ENCODE results near the gene HRH1. TPM values are rescaled to one million over a fixed set of nuclear protein-coding genes. Genes with fewer than 3 reads are reported as not detected.

HRH1 gene
- total RNA-seq, 1 donor from 2014 or later, result 0.31 TPM

DNA sequence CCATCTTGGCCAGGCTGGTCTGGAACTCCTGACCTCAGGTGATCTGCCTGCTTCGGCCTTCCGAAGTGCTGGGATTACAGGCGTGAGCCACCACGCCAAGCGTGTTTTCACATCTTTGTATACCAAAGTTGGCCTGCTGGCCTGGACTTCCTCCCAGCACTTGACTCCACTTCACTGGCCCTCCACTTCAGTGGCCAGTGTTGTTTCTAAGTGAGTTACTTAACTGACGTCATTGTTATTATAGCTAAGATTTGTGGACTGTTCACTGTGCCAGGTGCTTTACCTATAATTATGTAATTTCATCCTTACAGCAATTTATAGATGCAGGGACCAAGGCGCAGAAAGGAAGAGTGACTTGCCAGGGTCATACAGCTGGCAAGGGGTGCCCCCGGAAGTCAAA, 52.0 kb downstream of the HRH1 start:
- Mint-ChIP-seq H3K27me3 (ENCODE audit: low read depth) (peaks cover 6% of the 10 kb centered on the region), H3K9me3 (no peaks in the 10 kb centered on the region), H3K27ac (no peak overlapping the region), H3K4me1 (no peaks in the 10 kb centered on the region), H3K4me3 (no peak overlapping the region), H3K36me3 (no peaks in the 10 kb centered on the region)
- TF ChIP-seq, protein P1, sequence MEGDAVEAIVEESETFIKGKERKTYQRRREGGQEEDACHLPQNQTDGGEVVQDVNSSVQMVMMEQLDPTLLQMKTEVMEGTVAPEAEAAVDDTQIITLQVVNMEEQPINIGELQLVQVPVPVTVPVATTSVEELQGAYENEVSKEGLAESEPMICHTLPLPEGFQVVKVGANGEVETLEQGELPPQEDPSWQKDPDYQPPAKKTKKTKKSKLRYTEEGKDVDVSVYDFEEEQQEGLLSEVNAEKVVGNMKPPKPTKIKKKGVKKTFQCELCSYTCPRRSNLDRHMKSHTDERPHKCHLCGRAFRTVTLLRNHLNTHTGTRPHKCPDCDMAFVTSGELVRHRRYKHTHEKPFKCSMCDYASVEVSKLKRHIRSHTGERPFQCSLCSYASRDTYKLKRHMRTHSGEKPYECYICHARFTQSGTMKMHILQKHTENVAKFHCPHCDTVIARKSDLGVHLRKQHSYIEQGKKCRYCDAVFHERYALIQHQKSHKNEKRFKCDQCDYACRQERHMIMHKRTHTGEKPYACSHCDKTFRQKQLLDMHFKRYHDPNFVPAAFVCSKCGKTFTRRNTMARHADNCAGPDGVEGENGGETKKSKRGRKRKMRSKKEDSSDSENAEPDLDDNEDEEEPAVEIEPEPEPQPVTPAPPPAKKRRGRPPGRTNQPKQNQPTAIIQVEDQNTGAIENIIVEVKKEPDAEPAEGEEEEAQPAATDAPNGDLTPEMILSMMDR (IDR thresholded peaks at IDR 0.05; ENCODE audit: unreplicated experiment), result no peak
- no peak for DNase-seq (ENCODE audit: low spot score in 2 of 2, unreplicated experiment in 2 of 2)

DNA sequence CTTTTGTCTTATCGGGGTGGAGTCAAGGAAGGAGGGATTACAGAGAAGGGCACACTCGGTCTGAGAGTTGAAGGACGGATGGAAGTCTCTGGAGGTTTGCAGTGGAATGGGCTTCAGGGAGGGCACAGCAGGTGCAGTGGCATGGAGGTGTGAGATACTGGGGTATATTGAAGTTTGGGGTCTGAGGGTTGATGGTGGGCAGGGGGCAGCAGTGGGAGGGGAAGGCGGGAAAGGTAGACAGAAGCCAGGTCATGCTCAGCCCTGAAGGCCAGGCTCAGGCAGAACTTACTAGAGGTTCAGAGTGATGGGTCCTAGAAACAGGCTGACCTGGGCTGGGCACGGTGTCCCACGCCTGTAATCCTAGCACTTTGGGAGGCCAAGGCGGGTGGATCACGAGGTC, 52.7 kb downstream of the HRH1 start:
- Mint-ChIP-seq H3K36me3 (no peaks in the 10 kb centered on the region), H3K4me1 (no peaks in the 10 kb centered on the region), H3K9me3 (no peaks in the 10 kb centered on the region), H3K27me3 (ENCODE audit: low read depth) (peaks cover 6% of the 10 kb centered on the region), H3K4me3 (no peak overlapping the region), H3K27ac (no peak overlapping the region)
- no peak for DNase-seq (ENCODE audit: low spot score in 2 of 2, unreplicated experiment in 2 of 2)
- TF ChIP-seq, protein P1 (IDR thresholded peaks at IDR 0.05; ENCODE audit: unreplicated experiment), result no peak

DNA sequence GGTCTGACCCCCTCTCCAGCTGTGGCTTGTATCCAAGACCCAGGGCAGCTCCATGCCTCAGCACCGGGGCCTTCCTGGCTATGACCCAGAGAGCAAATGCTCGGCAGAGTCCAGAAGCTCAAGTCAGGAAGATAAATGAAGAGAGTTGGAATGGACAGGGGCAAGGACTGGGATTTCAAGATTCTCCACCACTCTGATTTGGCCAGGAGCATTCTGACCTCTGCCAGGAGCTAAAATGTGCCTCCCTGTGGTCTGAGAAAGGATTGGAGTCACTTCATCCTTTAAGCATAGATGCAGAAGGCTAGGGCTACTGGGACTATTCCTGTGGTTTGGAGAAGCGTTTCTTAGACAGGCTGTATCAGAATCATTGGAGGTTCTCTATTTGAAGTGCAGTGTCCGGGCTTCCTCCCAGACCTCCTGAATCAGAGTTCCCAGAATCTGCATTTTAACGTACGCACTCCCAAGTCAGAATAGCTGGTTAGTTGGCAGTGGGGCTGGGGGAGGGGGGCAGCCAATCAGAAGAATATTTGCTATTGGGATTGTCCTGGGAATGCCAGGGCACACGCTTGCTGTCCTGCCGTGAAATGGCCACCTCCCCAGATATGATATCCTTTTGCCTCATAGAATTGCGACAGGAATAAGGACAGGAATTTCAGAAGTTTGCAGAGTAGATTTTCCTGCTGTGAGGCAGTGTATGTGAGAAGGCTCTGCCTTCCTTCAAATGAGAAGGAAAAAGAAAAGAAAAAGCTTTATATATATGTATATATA, 57.4 kb downstream of the HRH1 start:
- DNase-seq (ENCODE audit: low spot score in 2 of 2, unreplicated experiment in 2 of 2), result no peak
- H3K27me3 Mint-ChIP-seq (ENCODE audit: low read depth), result peaks cover 2% of the 10 kb centered on the region
- H3K4me1 Mint-ChIP-seq, result peaks cover 6% of the 10 kb centered on the region
- no peaks in the 10 kb centered on the region for H3K9me3 Mint-ChIP-seq
- no peaks in the 10 kb centered on the region for H3K36me3 Mint-ChIP-seq
- TF ChIP-seq, protein P1 (IDR thresholded peaks at IDR 0.05; ENCODE audit: unreplicated experiment), result no peak
- H3K27ac Mint-ChIP-seq, result no peak overlapping the region
- H3K4me3 Mint-ChIP-seq, result no peak overlapping the region

DNA sequence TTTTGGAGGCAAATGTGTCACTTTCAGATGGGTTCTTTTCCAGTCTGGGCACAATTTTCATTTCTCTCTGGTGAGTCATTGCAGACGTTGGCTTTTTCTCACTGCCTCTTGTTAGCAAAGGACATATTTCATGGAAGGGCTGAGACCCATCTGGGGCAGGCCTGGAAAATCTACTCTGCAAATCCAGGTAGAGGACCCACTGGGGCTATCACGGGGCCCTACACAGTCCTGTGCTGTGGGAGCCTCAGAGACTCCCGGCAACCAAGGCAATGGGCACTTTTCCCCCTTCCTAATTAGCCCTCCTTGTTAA, 58.0 kb downstream of the HRH1 start:
- H3K27me3 Mint-ChIP-seq (ENCODE audit: low read depth), result peaks cover 2% of the 10 kb centered on the region
- TF ChIP-seq, protein P1 (IDR thresholded peaks at IDR 0.05; ENCODE audit: unreplicated experiment), result no peak
- no peak for DNase-seq (ENCODE audit: low spot score in 2 of 2, unreplicated experiment in 2 of 2)
- H3K4me1 Mint-ChIP-seq, result peaks cover 6% of the 10 kb centered on the region
- H3K27ac Mint-ChIP-seq, result no peak overlapping the region
- H3K4me3 Mint-ChIP-seq, result no peak overlapping the region
- H3K9me3 Mint-ChIP-seq, result no peaks in the 10 kb centered on the region
- H3K36me3 Mint-ChIP-seq, result no peaks in the 10 kb centered on the region

DNA sequence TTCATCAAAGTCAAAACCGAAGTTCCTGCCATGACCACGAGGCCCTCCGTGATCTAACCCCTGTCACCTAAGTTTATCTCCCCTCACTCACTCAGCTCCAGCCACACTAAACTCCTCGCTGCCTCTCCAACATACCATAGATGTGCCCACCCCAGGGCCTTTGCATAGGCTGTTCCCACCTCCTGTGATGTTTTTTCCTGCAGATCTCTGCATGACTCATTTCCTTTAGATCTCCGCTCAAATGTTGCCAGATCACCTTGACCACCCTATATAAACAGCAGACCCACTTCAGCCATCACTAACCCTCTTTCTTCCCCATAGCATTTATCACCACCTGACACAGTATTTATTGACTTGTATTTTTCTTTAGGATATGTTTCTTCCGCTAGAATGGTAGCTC, 58.5 kb downstream of the HRH1 start:
- Mint-ChIP-seq H3K4me3 (no peak overlapping the region), H3K4me1 (peaks cover 6% of the 10 kb centered on the region), H3K9me3 (no peaks in the 10 kb centered on the region), H3K27ac (no peak overlapping the region), H3K36me3 (no peaks in the 10 kb centered on the region), H3K27me3 (ENCODE audit: low read depth) (peaks cover 2% of the 10 kb centered on the region)
- TF ChIP-seq, protein P1 (IDR thresholded peaks at IDR 0.05; ENCODE audit: unreplicated experiment), result no peak
- no peak for DNase-seq (ENCODE audit: low spot score in 2 of 2, unreplicated experiment in 2 of 2)

All from mesothelial cell of epicardium (in vitro differentiated cells).